ENCODE measurements around the gene LGALS8. TPM values are rescaled to one million over a fixed set of nuclear protein-coding genes. Genes with fewer than 3 reads are reported as not detected.

Gene LGALS8
- total RNA-seq, 1 experiment from 2014 or later, result 30.7 TPM

GRCh38 chr1:236524895-236525184 lies 1.1 kb downstream of the LGALS8 start (continued):
- TF ChIP-seq ATF3 (IDR thresholded peaks at IDR 0.05), result no peak
- TF ChIP-seq RAD21 (IDR thresholded peaks at IDR 0.05; ENCODE audit: low read depth), result no peak

GRCh38 chr1:236526079-236526478 lies 2.3 kb downstream of the LGALS8 start:
- intact Hi-C loops (cut with micrococcal nuclease), result no loop called here
- no peak overlapping the region for H3K9ac ChIP-seq (ENCODE audit: low read length)
- H4K20me1 ChIP-seq (ENCODE audit: insufficient read depth), result no peaks in the 10 kb centered on the region
- ATAC-seq, result no peak
- H3K9me3 ChIP-seq (ENCODE audit: control insufficient read depth in 1 of 2, insufficient read depth in 1 of 2, low read depth in 1 of 2, low read length in 2 of 2), result no peaks in the 10 kb centered on the region
- ChIA-PET POLR2A (no interaction called here), RAD21 (ENCODE audit: low non-redundant PET in 1 of 2, low total read pairs in 2 of 2, uncharacterized antibody in 2 of 2, unreplicated experiment in 2 of 2) (no interaction called here), CTCF (interaction anchor here (1.0 kb wide), 1 partner anchor 433 kb away, joined by 3 read pairs; no protein-coding TSS in a partner anchor)
- TF ChIP-seq POLR2A (IDR thresholded peaks at IDR 0.05; ENCODE audit: borderline replicate concordance, extremely low read depth, insufficient read depth, insufficient read length) (no peak), CEBPB (IDR thresholded peaks at IDR 0.05; ENCODE audit: low read depth) (no peak), ATF3 (IDR thresholded peaks at IDR 0.05) (no peak), EZH2phosphoT487 (IDR thresholded peaks at IDR 0.05; ENCODE audit: borderline replicate concordance) (no peak), ELF1 (IDR thresholded peaks at IDR 0.05; ENCODE audit: borderline replicate concordance, low read depth) (no peak), SP1 (IDR thresholded peaks at IDR 0.05; ENCODE audit: low read depth) (no peak), JUND (IDR thresholded peaks at IDR 0.05) (no peak), SRF (IDR thresholded peaks at IDR 0.05; ENCODE audit: low read depth) (no peak), CTCF (IDR thresholded peaks at IDR 0.05 in 2 of 3, conservative IDR thresholded peaks at IDR 0.05 in 1 of 3; ENCODE audit: borderline replicate concordance in 1 of 3, insufficient read depth in 1 of 3, low read depth in 2 of 3, low read length in 2 of 3) (no peak), CBX3 (IDR thresholded peaks at IDR 0.05; ENCODE audit: low read depth) (no peak), RAD21 (IDR thresholded peaks at IDR 0.05; ENCODE audit: low read depth) (no peak), MAX (IDR thresholded peaks at IDR 0.05) (no peak), TCF7L2 (IDR thresholded peaks at IDR 0.05; ENCODE audit: borderline replicate concordance, extremely low read depth, insufficient read depth, insufficient read length) (no peak), EZH2 (IDR thresholded peaks at IDR 0.05) (no peak)
- H3K27ac ChIP-seq (ENCODE audit: low read depth, low read length), result no peak overlapping the region
- no peak overlapping the region for H3K4me2 ChIP-seq (ENCODE audit: low read length)
- peaks cover 13% of the 10 kb centered on the region for H3K79me2 ChIP-seq (ENCODE audit: insufficient read depth, low read length)
- H3K27me3 ChIP-seq (ENCODE audit: insufficient read depth, low read length), result no peaks in the 10 kb centered on the region
- peaks cover 0 to 8% of the 10 kb centered on the region in 2 experiments; a peak in 1 of 4 replicates for H3K36me3 ChIP-seq (ENCODE audit: control insufficient read depth in 1 of 2, insufficient read depth in 2 of 2, low read length in 2 of 2)
- no peak overlapping the region for H2AFZ ChIP-seq (ENCODE audit: low read depth, low read length, poor library complexity, severe bottlenecking)
- H3K4me1 ChIP-seq (ENCODE audit: control insufficient read depth in 1 of 2, insufficient read depth in 2 of 2, low read length in 2 of 2), result peaks cover 9 to 18% of the 10 kb centered on the region in 2 experiments
- no peak overlapping the region for H3K4me3 ChIP-seq (replicated peaks in 1 of 2; ENCODE audit: low read depth in 1 of 2, low read length in 2 of 2)
- no TSS peak for BruUV-seq (replicated peaks)
- no peak for DNase-seq (ENCODE audit: low read depth, low spot score)
- H3K9me2 ChIP-seq (ENCODE audit: insufficient read depth), result no peaks in the 10 kb centered on the region
